ENCODE results near the gene TTLL3. TPM values are rescaled to one million over a fixed set of nuclear protein-coding genes. Genes with fewer than 3 reads are reported as not detected.
A peak's percentile ranks its signal among the peaks of the same experiment; 100 is the strongest.
"Not testable (repeated sequence)": the region's sequence is repeated elsewhere in the genome, so short reads cannot be mapped to it uniquely, and the experiment has no call there.

The TTLL3 gene
- total RNA-seq, 1 experiment from 2014 or later = 10.3 TPM

- peak; percentile 69 to 77 for DNase-seq
- no TSS peak for BruUV-seq (replicated peaks)
- peak within 1 kb of the TSS; percentile 61 for H3K4me3 Mint-ChIP-seq (ENCODE audit: unreplicated experiment)
- no peaks in the 10 kb centered on the region; the same call in 1 of the 2 replicates for H3K36me3 ChIP-seq (ENCODE audit: control insufficient read depth, insufficient read depth, low read length)
- TF ChIP-seq, protein P1, sequence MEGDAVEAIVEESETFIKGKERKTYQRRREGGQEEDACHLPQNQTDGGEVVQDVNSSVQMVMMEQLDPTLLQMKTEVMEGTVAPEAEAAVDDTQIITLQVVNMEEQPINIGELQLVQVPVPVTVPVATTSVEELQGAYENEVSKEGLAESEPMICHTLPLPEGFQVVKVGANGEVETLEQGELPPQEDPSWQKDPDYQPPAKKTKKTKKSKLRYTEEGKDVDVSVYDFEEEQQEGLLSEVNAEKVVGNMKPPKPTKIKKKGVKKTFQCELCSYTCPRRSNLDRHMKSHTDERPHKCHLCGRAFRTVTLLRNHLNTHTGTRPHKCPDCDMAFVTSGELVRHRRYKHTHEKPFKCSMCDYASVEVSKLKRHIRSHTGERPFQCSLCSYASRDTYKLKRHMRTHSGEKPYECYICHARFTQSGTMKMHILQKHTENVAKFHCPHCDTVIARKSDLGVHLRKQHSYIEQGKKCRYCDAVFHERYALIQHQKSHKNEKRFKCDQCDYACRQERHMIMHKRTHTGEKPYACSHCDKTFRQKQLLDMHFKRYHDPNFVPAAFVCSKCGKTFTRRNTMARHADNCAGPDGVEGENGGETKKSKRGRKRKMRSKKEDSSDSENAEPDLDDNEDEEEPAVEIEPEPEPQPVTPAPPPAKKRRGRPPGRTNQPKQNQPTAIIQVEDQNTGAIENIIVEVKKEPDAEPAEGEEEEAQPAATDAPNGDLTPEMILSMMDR (IDR thresholded peaks at IDR 0.05; ENCODE audit: insufficient read depth in 1 of 2, low read depth in 1 of 2, low read length in 1 of 2, severe bottlenecking in 1 of 2, unreplicated experiment in 1 of 2) = no peak
- no peaks in the 10 kb centered on the region for H3K9me3 ChIP-seq
- POLR2A ChIA-PET = interaction anchor here (0.5 kb wide), 1 partner anchor 210 kb away, joined by 4 read pairs; no protein-coding TSS in a partner anchor
- H3K27me3 Mint-ChIP-seq (ENCODE audit: insufficient read depth, unreplicated experiment) = no peaks in the 10 kb centered on the region
- H3K27me3 ChIP-seq (replicated peaks; ENCODE audit: control insufficient read depth, insufficient read depth, low read length) = no peaks in the 10 kb centered on the region
- H3K4me1 Mint-ChIP-seq (ENCODE audit: low read depth, unreplicated experiment) = peaks cover 7% of the 10 kb centered on the region
- no peaks in the 10 kb centered on the region for H3K9me3 Mint-ChIP-seq (ENCODE audit: unreplicated experiment)
- peak within 1 kb of the TSS; percentile 0 for H3K27ac Mint-ChIP-seq (ENCODE audit: unreplicated experiment)
- peaks cover 8% of the 10 kb centered on the region for H3K4me1 ChIP-seq
- CTCF ChIA-PET = no interaction called here
- peak within 1 kb of the TSS; percentile 62 for H3K4me3 ChIP-seq (ENCODE audit: low read depth, low read length)
- H3K36me3 Mint-ChIP-seq (ENCODE audit: insufficient read depth, unreplicated experiment) = peaks cover 11% of the 10 kb centered on the region
- intact Hi-C loops (cut with micrococcal nuclease; ENCODE audit: unreplicated experiment) = loop anchor here (2.0 kb wide), 1 partner anchor 21 kb away; the partner anchor contains the start of gene OGG1
Observed at GRCh38 chr3:9769426-9770275, 40.4 kb upstream of the TTLL3 start, which contains the start of gene CAMK1. Gene CAMK1, minus strand, starts transcription at chr3:9769947. Its CDS starts 2,198 bp downstream, at chr3:9767749.

- H3K9me3 ChIP-seq = no peaks in the 10 kb centered on the region
- H3K4me3 ChIP-seq (ENCODE audit: low read depth, low read length) = peak overlapping the region; percentile 62
- no peaks in the 10 kb centered on the region; the same call in 1 of the 2 replicates for H3K36me3 ChIP-seq (ENCODE audit: control insufficient read depth, insufficient read depth, low read length)
- DNase-seq = peak; percentile 41 to 51
- Mint-ChIP-seq H3K4me1 (ENCODE audit: low read depth, unreplicated experiment) (peaks cover 7% of the 10 kb centered on the region), H3K4me3 (ENCODE audit: unreplicated experiment) (peak overlapping the region; percentile 61), H3K36me3 (ENCODE audit: insufficient read depth, unreplicated experiment) (peaks cover 6% of the 10 kb centered on the region), H3K27me3 (ENCODE audit: insufficient read depth, unreplicated experiment) (no peaks in the 10 kb centered on the region), H3K27ac (ENCODE audit: unreplicated experiment) (no peak overlapping the region), H3K9me3 (ENCODE audit: unreplicated experiment) (no peaks in the 10 kb centered on the region)
- peaks cover 8% of the 10 kb centered on the region for H3K4me1 ChIP-seq
- TF ChIP-seq, protein P1 (IDR thresholded peaks at IDR 0.05; ENCODE audit: insufficient read depth in 1 of 2, low read depth in 1 of 2, low read length in 1 of 2, severe bottlenecking in 1 of 2, unreplicated experiment in 1 of 2) = no peak
- ChIA-PET POLR2A (no interaction called here), CTCF (no interaction called here)
- intact Hi-C loops (cut with micrococcal nuclease; ENCODE audit: unreplicated experiment) = loop anchor here (2.0 kb wide), 1 partner anchor 22 kb away; the partner anchor contains the start of gene OGG1
- BruUV-seq (replicated peaks) = TSS peak; percentile 20
- no peaks in the 10 kb centered on the region for H3K27me3 ChIP-seq (replicated peaks; ENCODE audit: control insufficient read depth, insufficient read depth, low read length)
Observed at GRCh38 chr3:9770276-9770812, 39.7 kb upstream of the TTLL3 start.

GRCh38 chr3:9771007-9771406, 39.1 kb upstream of the TTLL3 start:
- H3K4me1 Mint-ChIP-seq (ENCODE audit: low read depth, unreplicated experiment); H3K4me3 ChIP-seq (ENCODE audit: low read depth, low read length); DNase-seq; POLR2A ChIA-PET; H3K27me3 Mint-ChIP-seq (ENCODE audit: insufficient read depth, unreplicated experiment); H3K9me3 Mint-ChIP-seq (ENCODE audit: unreplicated experiment); H3K36me3 ChIP-seq (ENCODE audit: control insufficient read depth, insufficient read depth, low read length); H3K9me3 ChIP-seq; H3K27me3 ChIP-seq (replicated peaks; ENCODE audit: control insufficient read depth, insufficient read depth, low read length); H3K36me3 Mint-ChIP-seq (ENCODE audit: insufficient read depth, unreplicated experiment); H3K27ac Mint-ChIP-seq (ENCODE audit: unreplicated experiment); BruUV-seq (replicated peaks); CTCF ChIA-PET; H3K4me1 ChIP-seq: not testable (repeated sequence)
- intact Hi-C loops (cut with micrococcal nuclease; ENCODE audit: unreplicated experiment) = loop anchor here (2.0 kb wide), 1 partner anchor 22 kb away; the partner anchor contains the start of gene OGG1
- H3K4me3 Mint-ChIP-seq (ENCODE audit: unreplicated experiment) = peak overlapping the region; percentile 61

All from Caco-2 (cell line).